ENCODE results near the gene FLT3LG. TPM values are rescaled to one million over a fixed set of nuclear protein-coding genes. Genes with fewer than 3 reads are reported as not detected.
A peak's percentile ranks its signal among the peaks of the same experiment; 100 is the strongest.

Gene FLT3LG
- total and polyA plus RNA-seq, 9 of the 15 experiments (the other 6 are each of a cell fraction or from before 2014, with no cell fraction given): 0.31 to 6.4 (median 1.1) TPM

GRCh38 chr19:49533551-49534488, 59.8 kb downstream of the FLT3LG start (continued):
- TF ChIP-seq EGR1 (conservative IDR thresholded peaks at IDR 0.05) (peak; percentile 87), HBP1 (CRISPR knock-in tag; IDR thresholded peaks at IDR 0.05) (no peak), GATAD2B (IDR thresholded peaks at IDR 0.05; ENCODE audit: borderline replicate concordance) (peak; percentile 81; the same call in 1 of the 2 replicates), PCBP1 (IDR thresholded peaks at IDR 0.05; ENCODE audit: low read depth, low read length, poor library complexity, severe bottlenecking) (peak; percentile 32), MAZ (CRISPR knock-in tag; conservative IDR thresholded peaks at IDR 0.05 in 1 of 2, IDR thresholded peaks at IDR 0.05 in 1 of 2) (peak; percentile 87 to 88), ERF (CRISPR knock-in tag; IDR thresholded peaks at IDR 0.05) (no peak), RBBP5 (IDR thresholded peaks at IDR 0.05; ENCODE audit: borderline replicate concordance, insufficient read depth, low read length, poor library complexity, severe bottlenecking) (peak; percentile 64), HMGN3 (IDR thresholded peaks at IDR 0.05; ENCODE audit: borderline replicate concordance, extremely low read depth, insufficient read length, low read depth, low read length) (peak; percentile 60), CGGBP1 (CRISPR knock-in tag; IDR thresholded peaks at IDR 0.05) (no peak), KLF13 (tag; IDR thresholded peaks at IDR 0.05; ENCODE audit: borderline replicate concordance, low read depth) (peak; percentile 70; the same call in 1 of the 2 replicates), KDM2B (CRISPR knock-in tag; IDR thresholded peaks at IDR 0.05) (peak; percentile 27; the same call in 1 of the 2 replicates), ZNF175 (CRISPR knock-in tag; IDR thresholded peaks at IDR 0.05; ENCODE audit: low read depth) (no peak), SMAD3 (CRISPR knock-in tag; conservative IDR thresholded peaks at IDR 0.05) (no peak), BRD9 (IDR thresholded peaks at IDR 0.05; ENCODE audit: low read depth, partially characterized antibody) (no peak), TAF1 (IDR thresholded peaks at IDR 0.05; ENCODE audit: control insufficient read depth, extremely low read depth, insufficient read depth, low read length, severe bottlenecking) (peak; percentile 20), ZNF347 (CRISPR knock-in tag; IDR thresholded peaks at IDR 0.05; ENCODE audit: low read depth) (no peak), FOXA3 (CRISPR knock-in tag; conservative IDR thresholded peaks at IDR 0.05 in 1 of 2, IDR thresholded peaks at IDR 0.05 in 1 of 2) (no peak)
- TF ChIP-seq, protein P1, sequence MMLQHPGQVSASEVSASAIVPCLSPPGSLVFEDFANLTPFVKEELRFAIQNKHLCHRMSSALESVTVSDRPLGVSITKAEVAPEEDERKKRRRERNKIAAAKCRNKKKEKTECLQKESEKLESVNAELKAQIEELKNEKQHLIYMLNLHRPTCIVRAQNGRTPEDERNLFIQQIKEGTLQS (IDR thresholded peaks at IDR 0.05): no peak
- TF ChIP-seq, protein P1 (CRISPR knock-in tag; conservative IDR thresholded peaks at IDR 0.05): no peak
- TF ChIP-seq, protein P2, sequence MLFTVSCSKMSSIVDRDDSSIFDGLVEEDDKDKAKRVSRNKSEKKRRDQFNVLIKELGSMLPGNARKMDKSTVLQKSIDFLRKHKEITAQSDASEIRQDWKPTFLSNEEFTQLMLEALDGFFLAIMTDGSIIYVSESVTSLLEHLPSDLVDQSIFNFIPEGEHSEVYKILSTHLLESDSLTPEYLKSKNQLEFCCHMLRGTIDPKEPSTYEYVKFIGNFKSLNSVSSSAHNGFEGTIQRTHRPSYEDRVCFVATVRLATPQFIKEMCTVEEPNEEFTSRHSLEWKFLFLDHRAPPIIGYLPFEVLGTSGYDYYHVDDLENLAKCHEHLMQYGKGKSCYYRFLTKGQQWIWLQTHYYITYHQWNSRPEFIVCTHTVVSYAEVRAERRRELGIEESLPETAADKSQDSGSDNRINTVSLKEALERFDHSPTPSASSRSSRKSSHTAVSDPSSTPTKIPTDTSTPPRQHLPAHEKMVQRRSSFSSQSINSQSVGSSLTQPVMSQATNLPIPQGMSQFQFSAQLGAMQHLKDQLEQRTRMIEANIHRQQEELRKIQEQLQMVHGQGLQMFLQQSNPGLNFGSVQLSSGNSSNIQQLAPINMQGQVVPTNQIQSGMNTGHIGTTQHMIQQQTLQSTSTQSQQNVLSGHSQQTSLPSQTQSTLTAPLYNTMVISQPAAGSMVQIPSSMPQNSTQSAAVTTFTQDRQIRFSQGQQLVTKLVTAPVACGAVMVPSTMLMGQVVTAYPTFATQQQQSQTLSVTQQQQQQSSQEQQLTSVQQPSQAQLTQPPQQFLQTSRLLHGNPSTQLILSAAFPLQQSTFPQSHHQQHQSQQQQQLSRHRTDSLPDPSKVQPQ (CRISPR knock-in tag; IDR thresholded peaks at IDR 0.05; ENCODE audit: borderline replicate concordance): no peak
